ENCODE data around the gene ZCCHC3.
A peak's percentile ranks its signal among the peaks of the same experiment; 100 is the strongest.

Gene ZCCHC3

DNA sequence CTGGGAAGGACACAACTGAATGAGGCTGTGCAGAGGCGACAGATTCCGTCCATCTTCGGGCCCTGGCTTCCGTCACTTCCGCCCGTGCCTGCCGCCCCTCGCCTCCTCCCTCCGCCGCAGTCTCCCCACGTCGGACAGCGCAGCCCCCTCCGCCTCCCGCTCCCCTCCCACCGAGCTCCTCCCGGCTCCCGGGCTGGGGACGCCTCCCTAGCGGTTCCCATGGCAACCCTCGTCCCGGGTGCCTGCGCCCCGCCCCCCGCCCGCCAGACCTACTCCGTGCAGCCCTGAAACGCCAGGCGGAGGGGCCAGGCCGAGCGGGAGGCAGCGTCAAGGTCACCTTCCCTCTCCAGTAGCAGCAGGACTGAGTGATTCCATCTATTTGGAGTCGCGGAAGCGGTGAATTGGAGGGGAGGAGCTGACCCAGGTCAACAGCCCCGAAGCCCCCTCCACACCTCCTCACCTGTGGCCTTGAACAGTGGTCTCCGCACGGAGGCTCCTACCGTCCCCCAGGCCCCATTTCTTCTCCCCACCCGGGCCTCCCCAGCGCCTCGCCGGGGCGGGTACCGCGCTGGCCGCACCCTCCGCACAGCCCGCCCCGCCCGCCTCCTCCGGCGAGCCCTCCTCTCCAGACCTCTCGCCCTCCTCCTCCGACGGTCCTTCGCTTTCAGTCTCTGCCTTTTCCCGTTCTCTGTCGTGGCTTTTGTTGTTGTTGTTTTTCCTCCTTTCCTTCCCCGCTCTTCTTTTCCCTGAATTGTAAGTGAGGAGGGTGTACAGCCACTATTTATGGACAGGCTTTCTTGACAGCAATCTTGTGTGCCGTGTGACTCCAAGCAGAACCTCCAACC is 50.5 kb downstream of the ZCCHC3 start:
- DNase-seq: peak; percentile 96

DNA sequence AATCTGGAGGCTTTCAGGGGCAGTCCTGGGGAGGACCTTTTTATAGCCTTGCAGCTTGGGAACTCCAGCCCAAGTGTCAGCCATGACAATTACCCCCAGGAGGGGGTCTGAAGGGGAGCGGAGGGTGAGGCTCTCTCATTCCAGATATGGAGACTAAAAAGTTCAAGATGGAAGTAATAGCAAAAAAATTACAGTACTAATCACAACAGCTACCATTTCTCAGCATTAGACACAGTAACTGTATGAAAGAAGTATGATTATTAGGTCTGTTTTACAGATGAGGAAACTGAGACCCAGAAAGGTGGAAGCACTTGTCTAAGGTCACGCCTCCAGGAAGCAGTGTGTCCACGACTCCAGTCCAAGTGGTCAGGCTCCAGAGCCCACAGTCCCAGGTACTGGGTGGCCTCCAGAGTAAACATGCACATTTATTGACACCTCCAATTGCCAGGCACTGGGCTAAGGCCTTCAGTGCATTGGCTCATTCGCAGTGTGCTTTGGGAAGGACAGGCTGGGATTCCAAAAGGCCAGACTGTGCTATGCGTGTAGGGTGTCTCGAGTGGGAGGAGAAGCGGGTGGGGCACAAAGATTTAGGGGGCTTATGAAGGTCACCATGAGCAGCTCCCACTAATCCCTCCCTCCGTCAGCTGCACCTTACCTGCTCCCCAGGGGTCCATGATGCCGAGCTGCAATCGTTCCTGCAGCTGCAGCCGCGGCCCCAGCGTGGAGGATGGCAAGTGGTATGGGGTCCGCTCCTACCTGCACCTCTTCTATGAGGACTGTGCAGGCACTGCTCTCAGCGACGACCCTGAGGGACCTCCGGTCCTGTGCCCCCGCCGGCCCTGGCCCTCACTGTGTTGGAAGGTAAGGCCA is 51.8 kb downstream of the ZCCHC3 start:
- DNase-seq: no peak

Data from COR-L47 (cell line).